PFSK-1 (cell line): Measurements from ENCODE around the gene SV2C.

Experiments used
- FOXP2 ChIP-seq: optimal IDR thresholded peaks from 2 replicates; pipeline ENCODE3; 2011; ENCODE audit warnings: borderline replicate concordance, control low read depth, inconsistent platforms; ENCODE audit not compliant: insufficient read depth; ENCODE audit errors: extremely low read length, extremely low read depth
- POLR2AphosphoS5 ChIP-seq: IDR thresholded peaks from 2 replicates; pipeline ENCODE4 v1.6.1; 2012; ENCODE audit warnings: low read depth, mild to moderate bottlenecking, control low read depth, low read length, moderate library complexity
- SIN3A ChIP-seq: IDR thresholded peaks from 2 replicates; pipeline ENCODE4 v1.6.1; 2012; ENCODE audit warnings: mild to moderate bottlenecking, low read length, moderate library complexity, borderline replicate concordance; ENCODE audit not compliant: insufficient read depth
- TAF1 ChIP-seq: IDR thresholded peaks from 2 replicates; pipeline ENCODE4 v1.6.1; 2012; ENCODE audit warnings: low read length, control low read depth, borderline replicate concordance; ENCODE audit not compliant: insufficient read depth
- TF ChIP-seq, protein P1 (sequence below), 2 experiments: IDR thresholded peaks; 2 replicates each; pipeline versions ENCODE4 v1.6.1 to v1.8.0; 2011 to 2012; ENCODE audit warnings: low read depth in 2 of 2, low read length in 2 of 2, control low read depth in 1 of 2, inconsistent platforms in 1 of 2, mild to moderate bottlenecking in 1 of 2, moderate library complexity in 1 of 2; ENCODE audit not compliant: insufficient read depth in 1 of 2

The SV2C gene

DNA sequence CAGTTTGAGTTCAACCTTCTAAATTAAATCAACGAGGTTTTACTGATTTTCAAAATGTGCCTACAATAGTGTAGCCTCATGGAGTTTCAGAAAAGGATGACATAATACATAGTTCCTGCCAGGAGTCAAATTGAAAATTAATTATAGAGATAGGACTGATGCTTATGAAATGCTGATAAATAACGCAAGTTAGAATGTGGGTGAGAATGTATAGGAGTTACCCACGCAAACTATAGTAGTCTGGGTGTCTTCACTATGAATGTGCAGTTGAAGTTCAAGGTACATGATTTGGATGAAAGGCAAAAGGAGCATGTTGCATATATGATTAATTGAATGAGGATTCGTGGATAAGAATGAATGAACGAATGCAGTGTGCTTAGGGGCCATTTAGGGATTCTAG is 95.7 kb downstream of the SV2C start:
- TF ChIP-seq SIN3A (no peak), FOXP2 (no peak), POLR2AphosphoS5 (no peak), TAF1 (no peak)
- TF ChIP-seq, protein P1, sequence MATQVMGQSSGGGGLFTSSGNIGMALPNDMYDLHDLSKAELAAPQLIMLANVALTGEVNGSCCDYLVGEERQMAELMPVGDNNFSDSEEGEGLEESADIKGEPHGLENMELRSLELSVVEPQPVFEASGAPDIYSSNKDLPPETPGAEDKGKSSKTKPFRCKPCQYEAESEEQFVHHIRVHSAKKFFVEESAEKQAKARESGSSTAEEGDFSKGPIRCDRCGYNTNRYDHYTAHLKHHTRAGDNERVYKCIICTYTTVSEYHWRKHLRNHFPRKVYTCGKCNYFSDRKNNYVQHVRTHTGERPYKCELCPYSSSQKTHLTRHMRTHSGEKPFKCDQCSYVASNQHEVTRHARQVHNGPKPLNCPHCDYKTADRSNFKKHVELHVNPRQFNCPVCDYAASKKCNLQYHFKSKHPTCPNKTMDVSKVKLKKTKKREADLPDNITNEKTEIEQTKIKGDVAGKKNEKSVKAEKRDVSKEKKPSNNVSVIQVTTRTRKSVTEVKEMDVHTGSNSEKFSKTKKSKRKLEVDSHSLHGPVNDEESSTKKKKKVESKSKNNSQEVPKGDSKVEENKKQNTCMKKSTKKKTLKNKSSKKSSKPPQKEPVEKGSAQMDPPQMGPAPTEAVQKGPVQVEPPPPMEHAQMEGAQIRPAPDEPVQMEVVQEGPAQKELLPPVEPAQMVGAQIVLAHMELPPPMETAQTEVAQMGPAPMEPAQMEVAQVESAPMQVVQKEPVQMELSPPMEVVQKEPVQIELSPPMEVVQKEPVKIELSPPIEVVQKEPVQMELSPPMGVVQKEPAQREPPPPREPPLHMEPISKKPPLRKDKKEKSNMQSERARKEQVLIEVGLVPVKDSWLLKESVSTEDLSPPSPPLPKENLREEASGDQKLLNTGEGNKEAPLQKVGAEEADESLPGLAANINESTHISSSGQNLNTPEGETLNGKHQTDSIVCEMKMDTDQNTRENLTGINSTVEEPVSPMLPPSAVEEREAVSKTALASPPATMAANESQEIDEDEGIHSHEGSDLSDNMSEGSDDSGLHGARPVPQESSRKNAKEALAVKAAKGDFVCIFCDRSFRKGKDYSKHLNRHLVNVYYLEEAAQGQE (IDR thresholded peaks at IDR 0.05; ENCODE audit: insufficient read depth in 1 of 2, low read depth in 2 of 2, low read length in 2 of 2) = no peak

DNA sequence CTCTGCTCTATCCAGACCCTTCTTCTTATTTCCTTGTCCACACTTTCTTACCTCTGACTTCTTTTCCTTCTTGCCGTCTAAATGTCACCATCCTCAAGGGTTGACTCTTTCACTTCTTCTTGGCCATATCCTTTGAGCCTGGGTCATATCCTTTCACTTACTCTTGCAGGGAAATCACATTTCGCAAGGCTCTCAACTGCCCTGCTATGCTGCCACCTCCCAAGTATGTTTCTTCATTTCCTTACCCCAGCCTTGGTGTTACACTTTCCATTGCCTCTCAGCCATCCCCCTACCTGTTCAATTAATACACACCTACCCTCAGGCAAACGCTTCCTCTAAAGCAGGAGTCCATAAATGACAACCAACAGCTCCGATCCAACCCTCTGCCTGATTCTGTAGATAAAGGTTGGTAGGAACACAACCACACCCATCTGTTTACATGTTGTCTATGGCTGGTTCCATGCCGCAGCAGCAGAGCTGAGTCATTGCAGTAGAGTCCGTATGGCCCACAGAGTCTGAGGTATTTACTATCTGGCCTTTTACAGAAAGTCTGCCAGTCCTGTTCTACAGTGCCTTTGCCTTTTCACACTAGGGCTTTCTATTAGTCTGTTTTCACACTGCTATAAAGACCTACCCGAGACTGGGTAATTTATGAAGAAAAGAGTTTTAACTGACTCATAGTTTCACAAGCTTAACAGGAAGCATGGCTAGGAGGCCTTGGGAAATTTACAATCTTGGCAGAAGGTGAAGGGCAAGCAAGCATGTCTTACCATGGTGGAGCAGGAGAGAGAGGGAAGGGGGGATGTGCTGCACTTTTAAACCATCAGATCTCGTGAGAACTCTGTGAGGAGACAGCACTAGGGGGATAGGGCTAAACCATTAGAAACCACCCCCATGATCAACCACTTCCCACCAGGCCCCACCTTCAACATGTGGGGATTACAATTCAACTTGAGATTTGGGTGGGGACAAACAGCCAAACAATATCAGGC is 97.9 kb downstream of the SV2C start:
- TF ChIP-seq, protein P1 (IDR thresholded peaks at IDR 0.05; ENCODE audit: insufficient read depth in 1 of 2, low read depth in 2 of 2, low read length in 2 of 2) = no peak
- TF ChIP-seq POLR2AphosphoS5 = no peak
- TF ChIP-seq FOXP2 = no peak
- no peak for TF ChIP-seq SIN3A

DNA sequence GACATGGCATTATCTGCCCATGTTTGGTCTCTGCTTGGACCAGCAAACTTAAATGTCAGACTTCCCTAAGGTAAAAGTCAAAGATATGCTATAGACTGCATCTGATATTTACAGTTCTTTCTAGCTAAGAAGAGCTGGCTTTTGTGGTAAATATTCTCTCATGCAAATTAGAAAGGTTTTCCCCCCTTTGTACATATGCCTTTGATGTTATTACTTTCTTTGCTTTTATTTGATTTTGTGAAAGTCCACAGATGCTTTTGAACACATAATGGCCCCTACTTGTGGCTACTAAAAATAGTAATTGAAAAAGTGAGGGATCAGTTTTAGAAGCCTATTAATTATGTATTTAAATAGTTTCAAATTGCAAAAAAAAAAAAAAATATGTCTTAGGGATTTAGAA is 104.2 kb downstream of the SV2C start:
- TF ChIP-seq, protein P1 (IDR thresholded peaks at IDR 0.05; ENCODE audit: insufficient read depth in 1 of 2, low read depth in 2 of 2, low read length in 2 of 2) = no peak
- TF ChIP-seq FOXP2 (no peak), SIN3A (no peak), TAF1 (no peak), POLR2AphosphoS5 (no peak)

DNA sequence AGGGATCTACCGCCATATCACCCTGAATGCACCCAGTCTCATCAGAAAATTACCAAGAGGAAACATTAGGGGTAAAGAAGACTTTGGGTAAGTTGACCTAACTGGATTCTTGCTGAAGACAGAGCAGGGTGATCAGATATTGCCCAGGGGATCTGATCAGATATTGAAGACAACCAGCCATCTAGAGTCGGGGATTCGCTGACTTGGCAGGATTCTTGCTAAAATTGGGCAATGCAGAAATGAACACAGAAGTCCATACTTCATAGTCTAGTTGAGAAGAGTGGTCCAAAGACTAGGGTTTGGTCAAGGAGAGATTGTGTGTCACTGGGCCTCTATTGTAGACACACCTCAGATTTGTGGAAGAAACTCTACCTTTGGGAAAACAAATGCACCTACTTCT is 107.2 kb downstream of the SV2C start:
- TF ChIP-seq SIN3A (no peak), FOXP2 (no peak), TAF1 (no peak), POLR2AphosphoS5 (no peak)
- TF ChIP-seq, protein P1 (IDR thresholded peaks at IDR 0.05; ENCODE audit: insufficient read depth in 1 of 2, low read depth in 2 of 2, low read length in 2 of 2) = no peak
